GM23338 (cell line): ENCODE measurements around the gene KRTAP10-12. TPM values are rescaled to one million over a fixed set of nuclear protein-coding genes. Genes with fewer than 3 reads are reported as not detected.

Source experiments
- ATAC-seq: fragments of 200-7000 bp; cut with Tn5 transposase; 3 replicates; pipeline ENCODE4 v1.9.1; 2020
- DNase-seq: peaks from one replicate; pipeline ENCODE4 v3.0.0-alpha.2; 2015; ENCODE audit warnings: low spot score
- H2AFZ ChIP-seq: fragments of 200-600 bp; sonication (generic); 2 replicates; pipeline ENCODE4 v1.8.0; 2016; ENCODE audit warnings: antibody characterized with exemption, mild to moderate bottlenecking, moderate library complexity
- H3F3A ChIP-seq: fragments of 200-600 bp; sonication (generic); replicated peaks from 2 replicates; pipeline ENCODE4 v1.8.0; 2017; ENCODE audit warnings: antibody characterized with exemption, mixed run types, low read depth
- H3K27ac ChIP-seq: fragments of 200-600 bp; sonication (generic); 2 replicates; pipeline ENCODE4 v1.6.1; 2016; ENCODE audit warnings: low read depth
- H3K27me3 ChIP-seq: fragments of 200-600 bp; sonication (generic); 2 replicates; pipeline ENCODE4 v1.8.0; 2016; ENCODE audit warnings: mild to moderate bottlenecking, mixed run types, moderate library complexity; ENCODE audit not compliant: insufficient read depth
- H3K36me3 ChIP-seq: fragments of 200-600 bp; sonication (generic); 2 replicates; pipeline ENCODE4 v1.8.0; 2016; ENCODE audit warnings: mild to moderate bottlenecking; ENCODE audit not compliant: insufficient read depth
- H3K4me1 ChIP-seq: fragments of 200-600 bp; sonication (generic); 2 replicates; pipeline ENCODE4 v1.8.0; 2016; ENCODE audit warnings: mild to moderate bottlenecking, moderate library complexity; ENCODE audit not compliant: insufficient read depth
- H3K4me2 ChIP-seq: fragments of 200-600 bp; sonication (generic); 2 replicates; pipeline ENCODE4 v1.7.1; 2017; ENCODE audit warnings: mixed run types
- H3K4me3 ChIP-seq: fragments of 200-600 bp; sonication (generic); 2 replicates; pipeline ENCODE4 v1.6.1; 2016; ENCODE audit warnings: mixed run types
- H3K79me2 ChIP-seq: fragments of 200-600 bp; sonication (generic); replicated peaks from 2 replicates; pipeline ENCODE4 v1.8.0; 2017; ENCODE audit warnings: mild to moderate bottlenecking; ENCODE audit not compliant: insufficient read depth
- H3K9me2 ChIP-seq: fragments of 200-600 bp; sonication (generic); 2 replicates; pipeline ENCODE4 v1.8.0; 2017; ENCODE audit not compliant: insufficient read depth
- H4K20me1 ChIP-seq: fragments of 200-600 bp; sonication (generic); replicated peaks from 2 replicates; pipeline ENCODE4 v1.8.0; 2017; ENCODE audit warnings: mild to moderate bottlenecking; ENCODE audit not compliant: insufficient read depth
- H3K27ac Mint-ChIP-seq: 2 replicates; pipeline ENCODE4 v1.8.0; 2020; ENCODE audit warnings: inconsistent platforms, mild to moderate bottlenecking, moderate library complexity, mixed read lengths
- H3K27me3 Mint-ChIP-seq: 3 replicates; pipeline ENCODE4 v1.8.0; 2022; ENCODE audit warnings: low read depth, mild to moderate bottlenecking, moderate library complexity, mixed read lengths, inconsistent platforms; ENCODE audit not compliant: insufficient read depth, poor library complexity
- H3K36me3 Mint-ChIP-seq: 3 replicates; pipeline ENCODE4 v1.8.0; 2021; ENCODE audit warnings: low read depth, mild to moderate bottlenecking, inconsistent platforms, moderate library complexity, mixed read lengths
- H3K4me1 Mint-ChIP-seq: 3 replicates; pipeline ENCODE4 v1.8.0; 2020; ENCODE audit warnings: mild to moderate bottlenecking, inconsistent platforms, mixed read lengths
- H3K4me3 Mint-ChIP-seq: 3 replicates; pipeline ENCODE4 v1.8.0; 2021; ENCODE audit warnings: moderate library complexity, mild to moderate bottlenecking, inconsistent platforms, mixed read lengths
- H3K9me3 Mint-ChIP-seq: 3 replicates; pipeline ENCODE4 v1.8.0; 2020; ENCODE audit warnings: moderate library complexity, mild to moderate bottlenecking, inconsistent platforms, mixed read lengths
- CTCF ChIP-seq, 2 experiments: fragments of 200-600 bp in 1 of 2; sonication (generic) in 1 of 2; conservative IDR thresholded peaks; 2 replicates each; pipeline versions ENCODE4 v1.5.1 to v1.6.1; 2016 to 2017; ENCODE audit warnings: antibody characterized with exemption in 2 of 2, low read depth in 2 of 2, mild to moderate bottlenecking in 2 of 2, moderate library complexity in 1 of 2
- ETS1 ChIP-seq: IDR thresholded peaks from 2 replicates; pipeline ENCODE4 v1.6.1; 2016; ENCODE audit warnings: antibody characterized with exemption
- EZH2 ChIP-seq: fragments of 200-600 bp; sonication (generic); IDR thresholded peaks from one replicate; pipeline ENCODE4 v1.8.0; 2017; ENCODE audit warnings: antibody characterized with exemption, mild to moderate bottlenecking, low read depth; ENCODE audit not compliant: unreplicated experiment
- EZH2phosphoT487 ChIP-seq: fragments of 200-600 bp; sonication (generic); IDR thresholded peaks from one replicate; pipeline ENCODE4 v1.8.1; 2018; ENCODE audit warnings: antibody characterized with exemption; ENCODE audit not compliant: unreplicated experiment
- POLR2AphosphoS5 ChIP-seq: IDR thresholded peaks from 2 replicates; pipeline ENCODE4 v1.6.1; 2016; ENCODE audit warnings: antibody characterized with exemption, low read depth
- REST ChIP-seq: IDR thresholded peaks from one replicate; pipeline ENCODE4 v1.6.1; 2018; ENCODE audit warnings: antibody characterized with exemption; ENCODE audit not compliant: unreplicated experiment
- STAT1 ChIP-seq: IDR thresholded peaks from one replicate; pipeline ENCODE4 v1.6.1; 2016; ENCODE audit warnings: antibody characterized with exemption; ENCODE audit not compliant: unreplicated experiment
- ZNF114 ChIP-seq: fragments of 250-450 bp; sonication (Bioruptor Pico); IDR thresholded peaks from 2 replicates; pipeline ENCODE4 v1.5.0; 2020; ENCODE audit warnings: mild to moderate bottlenecking, moderate library complexity
- ZNF331 ChIP-seq: fragments of 250-450 bp; sonication (Bioruptor Pico); IDR thresholded peaks from 2 replicates; pipeline ENCODE4 v1.5.0; 2020; ENCODE audit warnings: low read depth, mild to moderate bottlenecking, moderate library complexity
- ZNF462 ChIP-seq: fragments of 250-450 bp; sonication (Bioruptor Pico); IDR thresholded peaks from 2 replicates; pipeline ENCODE4 v1.5.0; 2020; ENCODE audit warnings: mild to moderate bottlenecking, moderate library complexity
- polyA plus RNA-seq: library from polyadenylated mRNA; unstranded; fragments of >200 nt; fragmentation: Nextera tagmentation; extraction: Ambion mirVana; gene quantifications from 2 replicates; pipeline ENCODE4 v1.2.1, GENCODE V29; 2016
- total RNA-seq: library from RNA; depleted of rRNA; stranded (reverse); fragments of >200 nt; shearing (Covaris generic); gene quantifications from 2 replicates; pipeline ENCODE4 v1.2.3, GENCODE V29; 2014

The KRTAP10-12 gene
- total and polyA plus RNA-seq, 2 experiments from 2014 or later = not detected

GRCh38 chr21:44692798-44693512 lies 4.0 kb upstream of the KRTAP10-12 start (continued):
- TF ChIP-seq ZNF462 (CRISPR knock-in tag) = no peak

- no peaks in the 10 kb centered on the region for H3K27me3 ChIP-seq
- H3K9me3 Mint-ChIP-seq = peaks cover 19% of the 10 kb centered on the region; the same call in 2 of the 3 replicates
- H3K79me2 ChIP-seq = no peaks in the 10 kb centered on the region
- ATAC-seq (no peak), DNase-seq (no peak)
- no peaks in the 10 kb centered on the region; the same call in 1 of the 2 replicates for H3K36me3 ChIP-seq
- no peaks in the 10 kb centered on the region for H4K20me1 ChIP-seq
- H3F3A ChIP-seq = no peaks in the 10 kb centered on the region
- H3K4me3 ChIP-seq = no peak overlapping the region
- no peaks in the 10 kb centered on the region for H3K9me2 ChIP-seq
- H3K27me3 Mint-ChIP-seq = peaks cover 12% of the 10 kb centered on the region
- peaks cover 17% of the 10 kb centered on the region; the same call in 1 of the 3 replicates for H3K36me3 Mint-ChIP-seq
- no peak overlapping the region for H3K4me2 ChIP-seq
- H3K27ac ChIP-seq = no peak overlapping the region
- no peak overlapping the region for H3K4me3 Mint-ChIP-seq
- H2AFZ ChIP-seq = no peak overlapping the region
- H3K4me1 Mint-ChIP-seq = peaks cover 40% of the 10 kb centered on the region
- H3K27ac Mint-ChIP-seq = no peak overlapping the region
- peaks cover 11% of the 10 kb centered on the region; the same call in 1 of the 2 replicates for H3K4me1 ChIP-seq
- TF ChIP-seq ZNF331 (CRISPR knock-in tag) (no peak), EZH2 (no peak), ZNF114 (CRISPR knock-in tag) (no peak), EZH2phosphoT487 (no peak), POLR2AphosphoS5 (no peak), ETS1 (no peak), STAT1 (no peak), REST (no peak), CTCF (conservative IDR thresholded peaks at IDR 0.05; ENCODE audit: low read depth in 2 of 2) (no peak)
Observed at GRCh38 chr21:44694776-44695175, 2.2 kb upstream of the KRTAP10-12 start.
